GM18873 (cell line): ENCODE data around the gene STRN4.

Experiments used
- ATAC-seq: cut with Tn5 transposase; IDR thresholded peaks from one replicate; pipeline ENCODE4 v1.9.1; 2021; ENCODE audit warnings: mild to moderate bottlenecking, moderate library complexity, moderate number of reproducible peaks; ENCODE audit not compliant: unreplicated experiment, low FRiP score

The STRN4 gene

DNA sequence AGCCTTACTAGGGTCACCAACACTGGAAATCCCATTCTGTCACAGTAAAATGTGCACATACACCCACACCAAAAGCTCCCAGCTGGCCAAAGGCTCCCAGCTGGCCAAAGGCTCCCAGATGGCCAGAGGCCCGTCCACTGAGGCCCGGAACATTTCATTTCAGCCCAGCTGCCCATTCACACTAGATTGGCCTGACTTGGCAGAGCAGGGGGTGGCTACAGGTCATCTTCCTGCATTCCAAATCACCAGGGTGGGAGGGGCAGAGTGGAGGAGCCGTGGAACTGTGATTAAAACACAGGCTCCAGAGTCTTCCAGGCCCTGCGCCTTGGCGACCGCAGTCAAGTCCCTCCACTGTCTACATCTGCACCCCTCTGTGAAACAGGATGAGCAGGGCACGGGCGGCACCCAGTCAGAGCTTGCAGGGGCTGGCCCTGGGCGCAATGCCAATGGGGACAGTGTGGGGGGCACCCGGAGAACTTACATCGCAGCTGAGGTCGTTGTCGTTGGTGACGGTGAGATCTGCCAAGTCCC lies 19.2 kb downstream of the STRN4 start:
- ATAC-seq: no peak

DNA sequence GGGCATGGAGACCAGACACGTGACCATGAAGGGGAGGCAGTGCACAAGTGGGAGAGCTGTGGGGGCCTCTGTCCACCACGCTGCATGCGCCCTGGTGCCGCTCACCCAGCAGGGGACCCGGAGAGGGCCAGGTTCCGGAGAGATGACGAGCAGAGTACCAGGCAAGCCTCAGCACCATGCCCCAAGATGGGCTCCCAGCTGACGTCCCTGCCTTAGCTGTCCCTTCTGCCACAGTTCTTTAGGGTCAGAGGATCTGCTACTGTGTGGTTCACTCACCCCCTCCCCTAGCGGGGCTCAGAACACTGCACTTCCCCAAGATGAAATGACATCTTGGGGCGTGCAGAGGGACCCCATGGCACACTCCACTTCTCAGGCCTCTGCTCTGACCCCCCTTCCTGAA lies 19.7 kb downstream of the STRN4 start:
- no peak for ATAC-seq

- ATAC-seq: no peak
Measured at GRCh38 chr19:46725859-46726393, 20.3 kb downstream of the STRN4 start.

DNA sequence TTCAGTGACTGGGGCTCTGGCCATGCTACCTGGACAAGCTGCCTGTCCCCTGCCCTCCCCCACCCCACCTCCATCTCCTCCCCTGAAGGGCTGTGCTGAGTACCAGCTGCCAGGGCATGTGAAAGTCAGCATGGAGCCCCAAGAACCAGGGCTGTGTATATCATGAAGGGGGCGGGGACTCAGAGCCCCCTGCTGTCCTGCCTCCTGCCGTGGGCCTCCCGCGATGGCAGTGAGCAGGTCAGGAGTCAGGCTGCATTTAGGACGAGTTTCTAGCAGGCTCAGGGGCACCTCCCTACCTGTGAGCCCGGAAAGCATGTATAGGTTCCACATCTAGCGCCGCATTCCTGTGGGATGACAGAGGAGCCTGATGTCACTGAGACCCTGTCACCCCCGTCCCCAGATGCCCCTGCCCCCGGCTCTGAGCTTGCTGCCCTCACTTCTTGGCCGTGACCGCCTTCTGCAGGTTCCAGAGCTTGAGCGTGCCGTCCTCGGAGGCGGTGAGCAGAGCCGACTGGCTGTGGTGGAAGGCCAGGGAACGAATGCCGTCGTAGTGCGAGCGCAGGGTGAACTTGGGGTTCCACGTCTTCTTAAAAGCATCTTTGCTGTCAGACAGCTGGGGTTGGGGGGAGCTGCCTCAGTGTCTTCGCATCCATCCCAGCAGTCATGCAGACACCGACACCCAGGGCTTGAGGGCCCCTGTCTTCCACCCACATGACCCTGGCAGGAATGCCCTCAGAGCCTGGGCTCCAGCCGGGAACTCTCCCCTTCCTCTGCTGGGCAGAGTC lies 21.0 kb downstream of the STRN4 start:
- ATAC-seq: no peak

GRCh38 chr19:46724468-46724867 lies 21.8 kb downstream of the STRN4 start:
- ATAC-seq: no peak

GRCh38 chr19:46723471-46723870 lies 22.8 kb downstream of the STRN4 start:
- ATAC-seq: no peak

GRCh38 chr19:46723023-46723461 lies 23.2 kb downstream of the STRN4 start:
- no peak for ATAC-seq

DNA sequence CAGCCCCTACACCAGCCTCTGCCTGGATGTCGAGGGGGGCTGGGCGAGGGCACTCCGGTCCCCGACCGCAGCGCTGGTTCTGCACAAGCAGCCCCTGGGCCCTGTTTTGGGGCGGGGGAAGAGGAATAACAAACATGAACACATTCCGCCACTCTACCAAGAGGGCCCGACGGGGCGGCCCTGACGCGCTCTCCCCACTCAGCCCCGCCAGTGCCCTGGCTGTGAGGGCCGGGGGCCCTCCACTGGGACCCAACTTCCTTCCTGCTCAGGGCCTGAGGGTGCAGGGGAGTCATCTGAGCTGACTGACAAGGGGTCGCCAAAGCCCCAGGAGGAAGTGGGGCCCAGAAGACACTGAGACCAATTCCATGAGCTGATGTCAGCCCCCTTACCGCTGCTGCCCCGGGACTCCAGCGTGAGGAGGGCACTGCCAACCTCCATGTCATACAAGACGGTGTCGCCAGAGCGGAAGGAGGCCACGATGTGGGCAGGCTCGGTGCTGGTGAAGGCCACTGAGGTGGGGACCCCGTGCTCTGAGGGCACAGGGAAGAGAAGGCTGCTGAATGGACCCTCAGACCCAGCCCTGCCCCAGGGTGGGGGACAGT lies 23.7 kb downstream of the STRN4 start:
- no peak for ATAC-seq

DNA sequence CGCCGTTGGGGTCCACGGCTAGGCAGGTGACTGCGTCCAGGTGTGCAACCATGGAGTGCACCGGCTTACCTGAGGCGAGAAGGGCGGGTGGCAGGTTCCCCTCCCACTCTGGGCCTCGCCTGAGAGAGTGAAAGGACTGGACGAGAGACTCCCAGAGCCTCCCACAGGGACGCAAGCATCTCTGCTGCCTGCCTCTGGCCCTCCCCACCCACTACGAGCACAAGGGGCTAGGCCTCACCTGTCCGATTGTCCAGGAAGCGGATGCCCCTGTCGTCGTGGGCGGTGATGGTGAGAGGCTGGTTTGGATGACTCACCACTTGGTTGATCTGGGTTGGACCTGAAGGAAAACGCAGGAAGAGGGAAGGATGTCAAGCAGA lies 24.3 kb downstream of the STRN4 start:
- ATAC-seq: no peak

DNA sequence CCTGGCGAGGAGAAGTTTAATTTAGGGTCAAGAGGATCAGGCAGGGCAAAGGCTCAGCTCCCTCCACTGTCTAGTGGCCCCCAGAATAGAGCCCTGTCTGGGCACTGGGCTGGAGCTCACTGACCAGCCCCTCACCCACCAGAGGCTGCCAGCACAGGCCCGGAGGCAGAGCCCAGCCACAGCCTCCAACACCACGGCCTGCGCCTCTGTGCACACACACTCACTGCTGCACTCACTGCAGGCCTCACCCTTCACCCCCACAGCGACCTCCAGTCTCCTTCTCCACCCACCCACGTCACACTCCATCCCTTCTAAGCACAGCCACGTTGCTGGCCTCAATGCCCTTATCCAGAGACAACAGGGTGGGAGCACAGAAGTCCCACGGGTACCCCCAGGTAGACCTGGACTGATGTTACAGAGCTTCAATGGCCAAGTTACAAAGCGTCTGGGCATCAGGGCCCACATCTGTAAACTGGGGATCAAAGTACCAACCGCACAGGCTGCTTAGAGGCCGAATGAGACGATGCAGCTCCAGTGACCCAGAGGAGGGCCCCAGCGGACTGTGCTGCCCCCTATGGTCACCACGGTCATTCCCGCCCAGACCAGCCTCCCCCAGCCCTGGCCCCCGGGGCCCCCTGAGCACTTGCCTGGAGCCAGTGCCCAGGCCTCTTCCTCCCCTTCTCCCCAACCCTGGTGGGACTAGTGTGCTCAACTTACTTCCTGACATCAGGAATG lies 24.8 kb downstream of the STRN4 start:
- ATAC-seq: no peak

DNA sequence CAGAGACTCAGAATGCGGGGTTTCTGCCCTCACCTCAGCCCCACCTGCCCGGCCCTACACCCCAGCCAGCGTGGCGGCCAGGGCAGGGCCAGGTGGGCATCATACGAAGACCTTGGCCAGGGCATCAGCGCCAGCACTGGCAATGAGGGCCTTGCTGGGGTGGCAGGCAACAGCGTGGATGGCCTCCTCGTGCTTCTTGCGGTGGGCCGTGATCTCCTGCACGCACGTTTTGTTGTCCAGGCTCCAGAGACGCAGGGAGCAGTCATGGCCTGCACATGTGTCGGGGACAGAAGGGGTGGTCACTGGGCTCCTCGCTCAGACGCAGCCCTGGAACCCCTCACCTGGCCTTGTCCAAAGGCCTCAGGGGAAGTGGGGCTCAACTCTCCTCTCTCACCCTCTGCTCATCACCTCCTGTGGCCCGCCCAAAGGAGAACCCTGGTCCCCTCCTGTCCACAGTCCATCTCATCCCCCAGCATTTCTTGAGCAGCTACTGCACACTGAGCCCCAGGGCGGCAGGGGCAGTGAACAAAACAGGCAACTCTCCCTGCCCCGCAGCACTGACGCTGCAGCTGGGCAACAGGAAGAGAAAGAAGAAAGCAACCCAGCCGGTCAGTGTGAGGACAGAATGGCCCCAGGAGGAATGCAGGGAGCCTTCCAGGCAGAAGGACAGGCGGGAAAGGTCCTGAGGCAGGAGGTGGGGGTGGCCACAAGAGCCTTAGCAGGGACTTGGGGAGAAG lies 25.6 kb downstream of the STRN4 start:
- ATAC-seq: no peak

DNA sequence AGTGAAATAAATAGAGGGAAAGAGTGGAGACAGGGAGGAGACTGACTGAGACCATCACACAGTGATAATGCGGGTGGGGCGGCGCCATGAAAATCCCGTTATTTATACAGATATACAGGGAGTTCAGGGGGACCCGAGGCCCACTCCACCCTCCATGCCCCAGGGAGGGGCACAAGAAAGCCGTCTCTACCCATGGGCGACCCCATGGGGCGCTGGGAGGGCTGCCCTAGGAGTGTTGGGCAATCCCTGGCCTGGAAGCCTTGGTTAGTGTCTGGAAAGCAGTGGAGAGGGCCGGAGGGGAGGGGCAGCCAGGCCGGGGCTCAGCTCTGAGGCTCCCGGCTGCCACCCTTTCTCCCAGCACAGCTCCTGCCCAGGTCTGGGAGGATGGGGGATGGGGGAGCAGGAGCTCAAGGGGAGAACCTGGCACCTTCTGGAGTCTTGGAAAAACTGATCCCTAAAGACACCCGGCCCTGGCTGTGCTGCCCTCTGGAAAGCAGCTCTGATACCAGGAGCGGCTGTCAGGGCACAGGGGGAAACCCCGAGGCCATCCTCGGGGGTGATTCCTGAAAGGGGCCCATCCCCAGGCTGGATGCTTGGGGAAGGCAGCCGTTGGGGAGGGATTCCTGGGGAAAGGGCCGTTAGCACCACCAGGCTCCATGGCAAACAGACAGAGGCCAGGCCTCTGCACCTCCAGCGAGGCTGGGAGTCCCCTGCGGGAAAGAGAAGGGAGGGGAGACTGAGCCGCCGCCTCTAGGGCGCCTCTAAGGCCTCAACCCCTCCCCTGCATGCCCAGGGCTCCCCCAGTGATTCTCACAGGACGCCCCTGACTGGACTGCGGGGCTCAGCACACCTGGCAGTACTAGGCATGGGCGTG lies 26.4 kb downstream of the STRN4 start:
- no peak for ATAC-seq

DNA sequence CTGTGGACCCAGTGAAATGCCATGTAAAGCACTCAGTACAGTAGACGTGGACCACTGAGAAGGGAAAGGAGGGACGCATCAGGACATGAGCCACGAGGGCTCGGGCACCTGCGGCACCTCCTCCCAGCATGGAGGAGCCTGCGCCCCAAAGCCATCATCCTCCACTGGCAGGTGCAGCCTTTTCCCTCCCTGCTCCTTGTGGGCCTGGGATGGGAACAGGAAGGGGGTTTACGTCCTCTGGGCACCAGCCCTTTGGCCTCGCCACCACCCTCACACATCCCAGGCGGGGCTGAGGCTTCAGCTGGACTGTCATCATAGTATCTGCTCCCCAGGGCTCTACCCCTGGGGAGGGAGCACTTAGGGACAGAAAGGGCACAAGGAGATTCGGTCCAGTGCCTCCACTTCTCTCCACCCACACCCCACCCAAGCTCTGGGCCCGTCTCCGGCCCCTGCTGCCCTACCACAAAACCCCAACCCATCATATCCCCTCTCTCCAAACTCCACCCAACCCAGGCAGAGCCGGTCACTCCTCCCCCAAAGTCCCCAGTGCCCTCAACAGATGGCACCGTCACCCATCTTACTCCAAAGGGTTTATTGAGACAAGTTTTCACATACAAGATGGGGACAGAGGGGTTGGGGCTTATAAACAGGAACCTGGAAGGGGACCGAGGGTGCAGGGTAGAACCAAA lies 27.2 kb downstream of the STRN4 start:
- peak; percentile 34 for ATAC-seq

- peak; percentile 25 for ATAC-seq
Measured at GRCh38 chr19:46718157-46718933, 27.9 kb downstream of the STRN4 start.

GRCh38 chr19:46717716-46718143 lies 28.5 kb downstream of the STRN4 start:
- no peak for ATAC-seq

- ATAC-seq: no peak
Measured at GRCh38 chr19:46717034-46717715, 29.1 kb downstream of the STRN4 start, which contains the start of gene PRKD2. Gene PRKD2, minus strand, starts transcription at chr19:46717114. Its CDS starts 744 bp downstream, at chr19:46716370.

GRCh38 chr19:46716672-46717033 lies 29.6 kb downstream of the STRN4 start:
- no peak for ATAC-seq
